ENCODE data around the gene SLIT3.

SLIT3 gene

GRCh38 chr5:168766426-168766700 lies 534.6 kb downstream of the SLIT3 start:
- no peak for DNase-seq (ENCODE audit: low read depth in 1 of 2, low spot score in 1 of 2)
- H3K27me3 ChIP-seq (ENCODE audit: insufficient read depth, poor library complexity, severe bottlenecking), result no peaks in the 10 kb centered on the region
- TF ChIP-seq SPI1 (IDR thresholded peaks at IDR 0.05; ENCODE audit: borderline replicate concordance, low read depth) (no peak), POLR2AphosphoS5 (IDR thresholded peaks at IDR 0.05; ENCODE audit: low read depth) (no peak), GABPA (IDR thresholded peaks at IDR 0.05; ENCODE audit: low read depth) (no peak)
- TF ChIP-seq, protein P1, sequence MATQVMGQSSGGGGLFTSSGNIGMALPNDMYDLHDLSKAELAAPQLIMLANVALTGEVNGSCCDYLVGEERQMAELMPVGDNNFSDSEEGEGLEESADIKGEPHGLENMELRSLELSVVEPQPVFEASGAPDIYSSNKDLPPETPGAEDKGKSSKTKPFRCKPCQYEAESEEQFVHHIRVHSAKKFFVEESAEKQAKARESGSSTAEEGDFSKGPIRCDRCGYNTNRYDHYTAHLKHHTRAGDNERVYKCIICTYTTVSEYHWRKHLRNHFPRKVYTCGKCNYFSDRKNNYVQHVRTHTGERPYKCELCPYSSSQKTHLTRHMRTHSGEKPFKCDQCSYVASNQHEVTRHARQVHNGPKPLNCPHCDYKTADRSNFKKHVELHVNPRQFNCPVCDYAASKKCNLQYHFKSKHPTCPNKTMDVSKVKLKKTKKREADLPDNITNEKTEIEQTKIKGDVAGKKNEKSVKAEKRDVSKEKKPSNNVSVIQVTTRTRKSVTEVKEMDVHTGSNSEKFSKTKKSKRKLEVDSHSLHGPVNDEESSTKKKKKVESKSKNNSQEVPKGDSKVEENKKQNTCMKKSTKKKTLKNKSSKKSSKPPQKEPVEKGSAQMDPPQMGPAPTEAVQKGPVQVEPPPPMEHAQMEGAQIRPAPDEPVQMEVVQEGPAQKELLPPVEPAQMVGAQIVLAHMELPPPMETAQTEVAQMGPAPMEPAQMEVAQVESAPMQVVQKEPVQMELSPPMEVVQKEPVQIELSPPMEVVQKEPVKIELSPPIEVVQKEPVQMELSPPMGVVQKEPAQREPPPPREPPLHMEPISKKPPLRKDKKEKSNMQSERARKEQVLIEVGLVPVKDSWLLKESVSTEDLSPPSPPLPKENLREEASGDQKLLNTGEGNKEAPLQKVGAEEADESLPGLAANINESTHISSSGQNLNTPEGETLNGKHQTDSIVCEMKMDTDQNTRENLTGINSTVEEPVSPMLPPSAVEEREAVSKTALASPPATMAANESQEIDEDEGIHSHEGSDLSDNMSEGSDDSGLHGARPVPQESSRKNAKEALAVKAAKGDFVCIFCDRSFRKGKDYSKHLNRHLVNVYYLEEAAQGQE (IDR thresholded peaks at IDR 0.05; ENCODE audit: insufficient replicate concordance, low read depth), result no peak
- TF ChIP-seq, protein P2, sequence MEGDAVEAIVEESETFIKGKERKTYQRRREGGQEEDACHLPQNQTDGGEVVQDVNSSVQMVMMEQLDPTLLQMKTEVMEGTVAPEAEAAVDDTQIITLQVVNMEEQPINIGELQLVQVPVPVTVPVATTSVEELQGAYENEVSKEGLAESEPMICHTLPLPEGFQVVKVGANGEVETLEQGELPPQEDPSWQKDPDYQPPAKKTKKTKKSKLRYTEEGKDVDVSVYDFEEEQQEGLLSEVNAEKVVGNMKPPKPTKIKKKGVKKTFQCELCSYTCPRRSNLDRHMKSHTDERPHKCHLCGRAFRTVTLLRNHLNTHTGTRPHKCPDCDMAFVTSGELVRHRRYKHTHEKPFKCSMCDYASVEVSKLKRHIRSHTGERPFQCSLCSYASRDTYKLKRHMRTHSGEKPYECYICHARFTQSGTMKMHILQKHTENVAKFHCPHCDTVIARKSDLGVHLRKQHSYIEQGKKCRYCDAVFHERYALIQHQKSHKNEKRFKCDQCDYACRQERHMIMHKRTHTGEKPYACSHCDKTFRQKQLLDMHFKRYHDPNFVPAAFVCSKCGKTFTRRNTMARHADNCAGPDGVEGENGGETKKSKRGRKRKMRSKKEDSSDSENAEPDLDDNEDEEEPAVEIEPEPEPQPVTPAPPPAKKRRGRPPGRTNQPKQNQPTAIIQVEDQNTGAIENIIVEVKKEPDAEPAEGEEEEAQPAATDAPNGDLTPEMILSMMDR (IDR thresholded peaks at IDR 0.05; ENCODE audit: insufficient read depth, low read length), result no peak
- no peak overlapping the region for H3K27ac ChIP-seq (replicated peaks)
- no peak overlapping the region for H3K4me3 ChIP-seq (replicated peaks; ENCODE audit: insufficient read depth, low read length)

- Histone ChIP-seq H3K27ac (replicated peaks) (no peak overlapping the region), H3K27me3 (ENCODE audit: insufficient read depth, poor library complexity, severe bottlenecking) (no peaks in the 10 kb centered on the region), H3K4me3 (replicated peaks; ENCODE audit: insufficient read depth, low read length) (no peak overlapping the region)
- no peak for TF ChIP-seq POLR2AphosphoS5 (IDR thresholded peaks at IDR 0.05; ENCODE audit: low read depth)
- DNase-seq (ENCODE audit: low read depth in 1 of 2, low spot score in 1 of 2), result no peak
Measured at GRCh38 chr5:168765551-168766425, 535.2 kb downstream of the SLIT3 start.

DNA sequence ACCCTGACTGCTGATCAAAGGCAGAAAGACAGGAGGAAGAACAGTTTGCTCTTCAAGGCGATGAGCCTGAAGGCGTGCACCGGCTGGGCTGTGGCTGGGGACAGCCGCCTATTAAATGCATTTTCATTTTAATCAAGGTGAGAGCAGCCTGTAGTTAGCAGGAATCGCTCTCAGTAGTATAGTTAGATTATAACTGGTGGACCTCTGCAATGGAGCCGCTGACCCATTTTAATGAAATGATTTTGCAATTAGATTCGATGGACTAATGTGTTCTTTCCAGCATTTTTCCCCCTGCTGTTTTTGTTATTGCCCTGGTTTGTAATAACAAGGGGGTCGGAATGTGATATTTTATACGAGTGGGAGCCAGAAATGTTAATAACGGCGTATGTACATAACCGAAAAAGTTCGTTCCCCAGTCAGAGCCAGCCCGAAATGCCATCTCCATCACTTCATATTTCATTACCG lies 535.8 kb downstream of the SLIT3 start:
- Histone ChIP-seq H3K4me3 (replicated peaks; ENCODE audit: insufficient read depth, low read length) (no peak overlapping the region), H3K27ac (replicated peaks) (no peak overlapping the region), H3K27me3 (ENCODE audit: insufficient read depth, poor library complexity, severe bottlenecking) (no peaks in the 10 kb centered on the region)
- TF ChIP-seq POLR2AphosphoS5 (IDR thresholded peaks at IDR 0.05; ENCODE audit: low read depth), result no peak
- TF ChIP-seq, protein P2 (IDR thresholded peaks at IDR 0.05; ENCODE audit: insufficient read depth, low read length), result no peak
- TF ChIP-seq SPI1 (IDR thresholded peaks at IDR 0.05; ENCODE audit: borderline replicate concordance, low read depth), result no peak
- no peak for TF ChIP-seq GABPA (IDR thresholded peaks at IDR 0.05; ENCODE audit: low read depth)
- TF ChIP-seq, protein P1 (IDR thresholded peaks at IDR 0.05; ENCODE audit: insufficient replicate concordance, low read depth), result no peak
- no peak for DNase-seq (ENCODE audit: low read depth in 1 of 2, low spot score in 1 of 2)

DNA sequence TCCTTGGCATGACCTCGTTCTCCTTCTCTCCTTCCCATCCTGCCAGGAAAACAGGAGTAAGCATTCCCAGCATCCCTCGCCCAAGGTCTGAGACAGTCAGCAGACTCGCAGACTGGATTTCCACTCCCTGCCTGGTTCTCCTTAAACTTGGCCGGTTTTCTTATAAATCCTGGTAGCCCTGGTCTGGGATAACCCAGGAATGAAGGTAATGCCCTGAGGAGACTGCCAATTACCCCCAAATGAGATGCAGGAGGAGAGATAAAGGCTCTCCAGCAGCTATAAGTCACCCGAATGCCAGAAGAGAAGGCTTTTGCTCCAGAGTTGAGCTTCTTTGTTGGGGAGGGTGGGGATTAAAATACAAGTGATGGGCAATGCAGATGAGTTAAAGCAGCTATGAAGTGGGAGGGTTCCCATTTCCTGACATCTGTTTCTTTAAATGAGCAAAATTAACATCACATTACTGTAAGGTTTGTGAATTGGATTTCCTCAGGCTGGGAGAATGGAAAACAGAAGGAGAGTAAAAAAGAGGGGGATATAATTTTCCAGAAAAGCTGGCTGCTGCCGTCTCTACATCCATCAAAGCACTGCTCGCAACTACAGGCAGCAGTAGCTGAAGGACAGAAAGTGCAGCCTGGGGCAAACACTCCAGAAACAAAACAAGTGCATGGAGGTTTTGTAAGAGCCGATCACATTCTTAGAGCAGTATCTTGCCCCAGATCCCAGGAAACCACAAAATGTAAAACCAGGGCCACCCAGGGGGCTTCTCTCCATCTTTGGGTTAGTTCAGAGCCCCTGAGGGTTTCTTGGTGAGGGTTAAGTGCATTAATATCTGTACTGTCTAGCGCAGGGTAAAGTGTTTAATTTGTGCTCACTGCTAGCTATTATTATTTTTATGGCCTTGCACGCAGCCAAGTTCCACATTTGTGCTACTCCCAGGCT lies 544.2 kb downstream of the SLIT3 start:
- H3K27ac ChIP-seq (replicated peaks), result no peak overlapping the region
- DNase-seq (ENCODE audit: low read depth in 1 of 2, low spot score in 1 of 2), result no peak
- TF ChIP-seq, protein P1 (IDR thresholded peaks at IDR 0.05; ENCODE audit: insufficient replicate concordance, low read depth), result no peak
- TF ChIP-seq, protein P2 (IDR thresholded peaks at IDR 0.05; ENCODE audit: insufficient read depth, low read length), result no peak
- TF ChIP-seq GABPA (IDR thresholded peaks at IDR 0.05; ENCODE audit: low read depth) (no peak), POLR2AphosphoS5 (IDR thresholded peaks at IDR 0.05; ENCODE audit: low read depth) (no peak)
- H3K27me3 ChIP-seq (ENCODE audit: insufficient read depth, poor library complexity, severe bottlenecking), result no peaks in the 10 kb centered on the region
- H3K4me3 ChIP-seq (replicated peaks; ENCODE audit: insufficient read depth, low read length), result no peak overlapping the region
